ENCODE results near the gene LGALS7.
A peak's percentile ranks its signal among the peaks of the same experiment; 100 is the strongest.

The LGALS7 gene

DNA sequence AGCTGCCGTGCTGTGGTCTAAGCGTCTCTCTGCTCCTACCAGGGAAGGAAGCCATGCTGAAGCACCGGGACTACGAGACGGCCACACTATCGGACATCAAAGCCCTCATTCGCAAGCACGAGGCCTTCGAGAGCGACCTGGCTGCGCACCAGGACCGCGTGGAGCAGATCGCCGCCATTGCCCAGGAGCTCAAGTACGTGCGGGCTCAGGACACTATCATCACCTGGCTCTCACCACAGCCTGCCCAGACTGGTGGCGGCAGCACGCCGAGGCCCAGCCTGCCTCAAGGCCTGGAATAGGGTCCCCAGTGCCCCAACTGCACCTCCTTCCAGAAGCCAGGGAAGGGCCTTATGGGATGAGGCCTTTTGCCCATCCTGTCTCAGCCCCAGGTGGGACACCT lies 51.8 kb downstream of the LGALS7 start:
- Histone ChIP-seq H3K27me3 (ENCODE audit: low read depth, low read length) (no peaks in the 10 kb centered on the region), H3K36me3 (ENCODE audit: control insufficient read depth in 1 of 2, insufficient read depth in 2 of 2, low read length in 2 of 2) (peaks cover 70 to 95% of the 10 kb centered on the region in 2 donors), H3K4me3 (ENCODE audit: low read depth in 1 of 2, low read length in 2 of 2) (no peak overlapping the region), H3K27ac (ENCODE audit: low read length) (peak overlapping the region; percentile 33), H3K4me1 (ENCODE audit: control insufficient read depth in 1 of 2, insufficient read depth in 2 of 2, low read length in 2 of 2) (peaks cover 3 to 36% of the 10 kb centered on the region in 2 donors), H3K9me3 (ENCODE audit: control insufficient read depth in 1 of 2, low read length in 2 of 2) (no peaks in the 10 kb centered on the region)

Data from muscle layer of duodenum (tissue), 2 donors.